ENCODE data around the gene PDE1C.

Gene PDE1C

GRCh38 chr7:32074787-32075585 is 4.8 kb upstream of the PDE1C start:
- no peak for DNase-seq

- DNase-seq: no peak
Observed at GRCh38 chr7:32073533-32073932, 3.3 kb upstream of the PDE1C start.

GRCh38 chr7:32072397-32072796 is 2.2 kb upstream of the PDE1C start:
- DNase-seq: no peak

- DNase-seq: no peak
Observed at GRCh38 chr7:32071466-32072091, 1.4 kb upstream of the PDE1C start.

- DNase-seq: no peak
Observed at GRCh38 chr7:32070051-32070405, 179 bp downstream of the PDE1C start.

- no peak for DNase-seq
Observed at GRCh38 chr7:32069116-32069650, 1.0 kb downstream of the PDE1C start.

- no peak for DNase-seq
Observed at GRCh38 chr7:32068411-32069101, 1.7 kb downstream of the PDE1C start.

- no peak for DNase-seq
Observed at GRCh38 chr7:32066441-32066840, 3.8 kb downstream of the PDE1C start.

- DNase-seq: no peak
Observed at GRCh38 chr7:32063614-32064013, 6.6 kb downstream of the PDE1C start.

- DNase-seq: no peak
Observed at GRCh38 chr7:32062150-32062549, 8.1 kb downstream of the PDE1C start.

- no peak for DNase-seq
Observed at GRCh38 chr7:32061346-32061745, 8.9 kb downstream of the PDE1C start.

GRCh38 chr7:32059289-32060011 is 10.8 kb downstream of the PDE1C start:
- no peak for DNase-seq

- no peak for DNase-seq
Observed at GRCh38 chr7:32058002-32058401, 12.2 kb downstream of the PDE1C start.

- DNase-seq: no peak
Observed at GRCh38 chr7:32056767-32057166, 13.4 kb downstream of the PDE1C start.

- DNase-seq: no peak
Observed at GRCh38 chr7:32053204-32053603, 17.0 kb downstream of the PDE1C start.

- no peak for DNase-seq
Observed at GRCh38 chr7:32051128-32051527, 19.1 kb downstream of the PDE1C start.

- DNase-seq: no peak
Observed at GRCh38 chr7:32049599-32049998, 20.6 kb downstream of the PDE1C start.

GRCh38 chr7:32048970-32049491 is 21.2 kb downstream of the PDE1C start:
- DNase-seq: no peak

GRCh38 chr7:32047801-32048200 is 22.4 kb downstream of the PDE1C start:
- DNase-seq: no peak

- no peak for DNase-seq
Observed at GRCh38 chr7:32047075-32047474, 23.1 kb downstream of the PDE1C start.

- DNase-seq: no peak
Observed at GRCh38 chr7:32045228-32045627, 25.0 kb downstream of the PDE1C start.

GRCh38 chr7:32044739-32045138 is 25.5 kb downstream of the PDE1C start:
- DNase-seq: no peak

- DNase-seq: no peak
Observed at GRCh38 chr7:32043688-32044087, 26.5 kb downstream of the PDE1C start.

Data from central memory CD4-positive, alpha-beta T cell (primary cell).